HepG2 (cell line): ENCODE data around the gene TRPM6. TPM values are rescaled to one million over a fixed set of nuclear protein-coding genes. Genes with fewer than 3 reads are reported as not detected.

Source experiments
- ATAC-seq: fragments of 200-7000 bp; cut with Tn5 transposase; 3 replicates; pipeline ENCODE4 v1.9.1; 2020; ENCODE audit warnings: mild to moderate bottlenecking, moderate library complexity
- BruUV-seq: library from RNA; stranded (reverse); fragments of 400-500 nt; replicated peaks from 2 replicates; lab custom pipeline; 2021; lab: Mats Ljungman, UMichigan
- CTCF ChIA-PET: fragments of 300-600 bp; formaldehyde crosslinking; extraction: SDS; loops from one replicate; lab custom pipeline; 2021; ENCODE audit warnings: low total read pairs, inconsistent platforms, low intra/inter-chr PET ratio; lab: Yijun Ruan, JAX
- POLR2A ChIA-PET: fragments of 350-600 bp; sonication (Branson Sonifier 250); formaldehyde crosslinking; loops from one replicate; lab custom pipeline; 2020; ENCODE audit warnings: antibody characterized with exemption, inconsistent platforms; lab: Yijun Ruan, JAX
- DNase-seq: peaks from one replicate; pipeline ENCODE4 v3.0.0-alpha.2; 2015; ENCODE audit warnings: low spot score
- FAIRE-seq: peaks from 3 replicates; lab custom pipeline; 2011; peaks lifted over from hg19 to GRCh38; lab: Jason Lieb, UNC
- H2AFZ ChIP-seq: one replicate; pipeline ENCODE4 v1.6.1; 2011; ENCODE audit warnings: low read length, inconsistent platforms
- H3K27ac ChIP-seq: fragments of 300-600 bp; 3 replicates; pipeline ENCODE4 v1.8.0; 2011; ENCODE audit warnings: mixed run types, mild to moderate bottlenecking, mixed read lengths, low read length, inconsistent platforms; ENCODE audit not compliant: insufficient read depth; ENCODE audit errors: extremely low read length
- H3K27me3 ChIP-seq, 2 experiments: fragments of 200-600 bp in 1 of 2; 2 replicates in 1 of 2; 3 replicates in 1 of 2; pipeline versions ENCODE4 v1.6.0 to v1.8.0; 2011; ENCODE audit warnings: low read length in 2 of 2, mild to moderate bottlenecking in 2 of 2, moderate library complexity in 2 of 2, inconsistent platforms in 1 of 2; ENCODE audit not compliant: insufficient read depth in 2 of 2, control insufficient read depth in 1 of 2
- H3K36me3 ChIP-seq, 2 experiments: fragments of 200-600 bp in 1 of 2; replicated peaks in 1 of 2; 2 replicates in 1 of 2; 3 replicates in 1 of 2; pipeline versions ENCODE4 v1.5.1 to v1.8.0; 2011; ENCODE audit warnings: low read length in 2 of 2, inconsistent platforms in 1 of 2; ENCODE audit not compliant: insufficient read depth in 2 of 2, control insufficient read depth in 1 of 2
- H3K4me1 ChIP-seq: 2 replicates; pipeline ENCODE4 v1.5.1; 2012; ENCODE audit warnings: low read length, inconsistent platforms; ENCODE audit not compliant: insufficient read depth
- H3K4me2 ChIP-seq: 2 replicates; pipeline ENCODE4 v1.6.0; 2011; ENCODE audit warnings: low read depth, low read length, inconsistent platforms
- H3K4me3 ChIP-seq, 3 experiments: fragments of 200-600 bp in 1 of 3; sonication (generic), shearing (Covaris generic) in 1 of 3; replicated peaks in 1 of 3; 2 replicates each; pipeline ENCODE4 v1.5.1; 2011 to 2016; ENCODE audit warnings: low read length in 3 of 3, inconsistent platforms in 2 of 3, low read depth in 2 of 3, mild to moderate bottlenecking in 2 of 3, control low read depth in 1 of 3, mixed read lengths in 1 of 3; ENCODE audit not compliant: insufficient read depth in 1 of 3
- H3K79me2 ChIP-seq: one replicate; pipeline ENCODE4 v1.6.1; 2011; ENCODE audit warnings: low read length, inconsistent platforms; ENCODE audit not compliant: insufficient read depth
- H3K9ac ChIP-seq: 2 replicates; pipeline ENCODE4 v1.6.0; 2011; ENCODE audit warnings: mild to moderate bottlenecking, low read depth, low read length, inconsistent platforms; ENCODE audit not compliant: insufficient read depth
- H3K9me3 ChIP-seq: 2 replicates; pipeline ENCODE4 v1.5.1; 2012; ENCODE audit warnings: mild to moderate bottlenecking, low read length
- H4K20me1 ChIP-seq: 2 replicates; pipeline ENCODE4 v1.6.0; 2011; ENCODE audit warnings: inconsistent platforms, mild to moderate bottlenecking, low read length, moderate library complexity; ENCODE audit not compliant: insufficient read depth
- CREB3 ChIP-seq: sonication (generic); formaldehyde crosslinking; IDR thresholded peaks from 2 replicates; pipeline ENCODE4 v1.5.0; 2020; ENCODE audit warnings: missing genetic modification reagents
- PPARG ChIP-seq: conservative IDR thresholded peaks from 2 replicates; pipeline ENCODE4 v1.6.1; 2016; ENCODE audit warnings: missing biosample characterization, missing genetic modification reagents
- PRDM4 ChIP-seq: sonication (generic); formaldehyde crosslinking; IDR thresholded peaks from 2 replicates; pipeline ENCODE4 v1.9.0; 2021; ENCODE audit warnings: missing genetic modification reagents, borderline replicate concordance
- RNF2 ChIP-seq: fragments of 450-650 bp; conservative IDR thresholded peaks from 2 replicates; pipeline ENCODE4 v1.6.1; 2016; ENCODE audit warnings: low read depth
- SMC3 ChIP-seq: IDR thresholded peaks from 2 replicates; pipeline ENCODE4 v1.6.1; 2011; ENCODE audit warnings: low read length, improper control_type of control experiment
- SNAPC2 ChIP-seq: sonication (generic); formaldehyde crosslinking; IDR thresholded peaks from 2 replicates; pipeline ENCODE4 v1.8.1; 2022; ENCODE audit warnings: mild to moderate bottlenecking, missing genetic modification reagents
- XBP1 ChIP-seq: sonication (generic); formaldehyde crosslinking; IDR thresholded peaks from 2 replicates; pipeline ENCODE4 v1.5.0; 2020; ENCODE audit warnings: missing genetic modification reagents
- ZBTB38 ChIP-seq: sonication (generic); formaldehyde crosslinking; IDR thresholded peaks from 2 replicates; pipeline ENCODE4 v1.5.1; 2020; ENCODE audit warnings: mild to moderate bottlenecking, missing genetic modification reagents
- ZMYM3 ChIP-seq: sonication (generic); formaldehyde crosslinking; IDR thresholded peaks from 2 replicates; pipeline ENCODE4 v1.5.1; 2020; ENCODE audit warnings: mild to moderate bottlenecking, missing genetic modification reagents
- ZNF441 ChIP-seq: sonication (generic); formaldehyde crosslinking; IDR thresholded peaks from 2 replicates; pipeline ENCODE4 v1.7.0; 2021; ENCODE audit warnings: missing genetic modification reagents, borderline replicate concordance
- ZNF629 ChIP-seq: sonication (generic); formaldehyde crosslinking; conservative IDR thresholded peaks from 2 replicates; pipeline ENCODE4 v1.5.0; 2020; ENCODE audit warnings: missing genetic modification reagents
- ZNF773 ChIP-seq: sonication (generic); formaldehyde crosslinking; IDR thresholded peaks from 2 replicates; pipeline ENCODE4 v1.4.0; 2020; ENCODE audit warnings: missing genetic modification reagents, borderline replicate concordance
- ZNF800 ChIP-seq: sonication (generic); formaldehyde crosslinking; IDR thresholded peaks from 2 replicates; pipeline ENCODE4 v1.4.0; 2020; ENCODE audit warnings: missing genetic modification reagents
- WGBS: methylation state at CpG from one replicate; pipeline ENCODE4 v1.1.6; 2017; ENCODE audit warnings: low lambda C conversion rate; 5-methylcytosine and 5-hydroxymethylcytosine counted together
- in situ Hi-C: cut with HindIII; loops from 2 replicates; pipeline ENCODE4 v1.10.0; 2017; ENCODE audit warnings: low pct_unique_long_range_greater_than_20kb; ENCODE audit not compliant: extremely low pct_ligation_motif_present
- intact Hi-C: fragments of 100-400 bp; cut with micrococcal nuclease; formaldehyde crosslinking; loops from one replicate; pipeline ENCODE4 v1.10.0; 2022; ENCODE audit not compliant: unreplicated experiment
- polyA plus RNA-seq, 8 experiments: library from polyadenylated mRNA; depleted of rRNA in 3 of 8; stranded (reverse) in 7 of 8; unstranded in 1 of 8; fragments of >200 nt; fragmentation: Illumina TruSeq in 4 of 8; extraction: Trizol in 4 of 8; gene quantifications; 2 replicates each; pipeline versions ENCODE4 v1.2.1 to v1.2.3, GENCODE V29; 2011 to 2016; ENCODE audit warnings: low read depth in 4 of 8, missing spikeins in 1 of 8, mixed read lengths in 1 of 8; ENCODE audit not compliant: insufficient read depth in 1 of 8
- total RNA-seq, 5 experiments: library from RNA; depleted of rRNA; stranded (reverse); fragments of >200 nt; fragmentation: Illumina TruSeq; extraction: Trizol; gene quantifications; 2 replicates each; pipeline ENCODE4 v1.2.3, GENCODE V29; 2016; ENCODE audit warnings: low read depth in 1 of 5

The TRPM6 gene
- total and polyA plus RNA-seq, 2 of the 13 experiments (the other 11 are each of a cell fraction or from before 2014, with no cell fraction given): 0.01 to 0.09 TPM

- ChIA-PET POLR2A (no interaction called here), CTCF (no interaction called here)
- ATAC-seq (no peak), FAIRE-seq (no peak), DNase-seq (no peak)
- TF ChIP-seq SMC3 (no peak), ZNF629 (CRISPR knock-in tag) (no peak), ZNF800 (no peak), SNAPC2 (no peak), PPARG (CRISPR knock-in tag) (no peak), ZBTB38 (CRISPR knock-in tag) (no peak), RNF2 (no peak), ZNF441 (CRISPR knock-in tag) (no peak), PRDM4 (no peak), CREB3 (CRISPR knock-in tag) (no peak), XBP1 (CRISPR knock-in tag) (no peak), ZNF773 (CRISPR knock-in tag) (no peak), ZMYM3 (no peak)
- Histone ChIP-seq H3K9ac (no peak overlapping the region), H3K4me2 (no peak overlapping the region), H3K4me1 (no peaks in the 10 kb centered on the region), H3K27me3 (no peaks in the 10 kb centered on the region), H2AFZ (no peak overlapping the region), H3K36me3 (no peaks in the 10 kb centered on the region), H3K4me3 (no peak overlapping the region), H3K9me3 (no peaks in the 10 kb centered on the region), H3K27ac (no peak overlapping the region), H3K79me2 (no peaks in the 10 kb centered on the region), H4K20me1 (no peaks in the 10 kb centered on the region)
- no TSS peak for BruUV-seq
- in situ Hi-C loops (no loop called here), intact Hi-C loops (no loop called here)
- WGBS: 4% methylated on average over 3 of the region's 3 CpGs
Observed at GRCh38 chr9:74681906-74682305, 205.8 kb downstream of the TRPM6 start.
